IPS DF 6.9 (cell line): ENCODE data around the gene AURKA.
"Not testable (repeated sequence)": the region's sequence is repeated elsewhere in the genome, so short reads cannot be mapped to it uniquely, and the experiment has no call there.

Experiments
- DNase-seq: peaks from one replicate; pipeline ENCODE4 v3.0.0-alpha.2; 2013; ENCODE audit warnings: low read depth, low spot score
- H3K27ac ChIP-seq: one replicate; pipeline ENCODE4 v1.5.1; 2013; ENCODE audit warnings: low read length, control low read depth
- H3K27me3 ChIP-seq: 2 replicates; pipeline ENCODE4 v1.6.1; 2013; ENCODE audit warnings: mild to moderate bottlenecking, low read length; ENCODE audit not compliant: control insufficient read depth, insufficient read depth
- H3K36me3 ChIP-seq: 2 replicates; pipeline ENCODE4 v1.6.1; 2013; ENCODE audit warnings: low read length; ENCODE audit not compliant: control insufficient read depth, insufficient read depth
- H3K4me1 ChIP-seq: 2 replicates; pipeline ENCODE4 v1.6.1; 2013; ENCODE audit warnings: low read length; ENCODE audit not compliant: control insufficient read depth, insufficient read depth
- H3K4me3 ChIP-seq: 2 replicates; pipeline ENCODE4 v1.5.1; 2013; ENCODE audit warnings: mild to moderate bottlenecking, low read length
- H3K9me3 ChIP-seq: 2 replicates; pipeline ENCODE4 v1.6.1; 2013; ENCODE audit warnings: low read length, inconsistent platforms; ENCODE audit not compliant: control insufficient read depth, insufficient read depth
- WGBS: extraction: QIAGEN DNeasy Blood & Tissue Kit; methylation state at CpG from one replicate; pipeline ENCODE4 v1.1.7; 2013; ENCODE audit warnings: mixed read lengths, missing lambda C conversion rate; ENCODE audit not compliant: insufficient read length, insufficient coverage; 5-methylcytosine and 5-hydroxymethylcytosine counted together

AURKA gene

DNA sequence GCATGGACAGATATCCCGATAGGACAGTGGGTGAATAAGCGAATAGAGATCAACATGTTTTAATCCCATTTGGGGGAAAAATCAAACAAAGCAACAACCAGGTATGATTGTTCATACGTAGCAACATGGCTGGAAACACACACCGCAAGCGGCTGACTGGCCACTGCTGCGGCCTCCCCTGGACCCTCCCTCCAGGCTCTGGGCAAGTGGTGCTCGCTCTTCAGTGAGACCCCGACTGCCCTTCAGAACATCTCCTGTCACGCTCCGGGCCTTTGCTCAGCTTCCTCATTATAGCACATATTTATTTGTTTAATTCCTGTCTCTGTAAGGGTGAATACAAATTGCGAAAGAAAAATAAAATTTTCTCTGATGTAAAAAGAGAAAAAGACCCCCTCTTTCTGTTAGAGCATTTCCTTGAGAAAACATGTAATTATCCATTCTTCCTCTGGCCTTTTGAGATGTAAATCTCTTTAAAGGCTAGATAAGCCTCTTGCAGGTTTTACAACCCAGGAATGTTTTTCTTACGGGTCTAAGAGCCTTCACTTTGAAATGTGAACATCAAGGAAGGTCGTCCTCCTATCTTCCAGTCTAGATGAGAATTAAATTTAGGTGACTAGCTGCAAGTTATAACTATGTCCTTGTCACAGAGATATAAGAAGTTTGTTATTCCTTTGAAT lies 44.2 kb downstream of the AURKA start:
- Histone ChIP-seq H3K27ac (no peak overlapping the region), H3K27me3 (no peaks in the 10 kb centered on the region; the same call in 1 of the 2 replicates), H3K4me1 (no peaks in the 10 kb centered on the region), H3K36me3 (no peaks in the 10 kb centered on the region), H3K4me3 (no peak overlapping the region), H3K9me3 (no peaks in the 10 kb centered on the region)
- DNase-seq: no peak
- no CpG with 5 or more reads among the region's 13 CpGs for WGBS

DNA sequence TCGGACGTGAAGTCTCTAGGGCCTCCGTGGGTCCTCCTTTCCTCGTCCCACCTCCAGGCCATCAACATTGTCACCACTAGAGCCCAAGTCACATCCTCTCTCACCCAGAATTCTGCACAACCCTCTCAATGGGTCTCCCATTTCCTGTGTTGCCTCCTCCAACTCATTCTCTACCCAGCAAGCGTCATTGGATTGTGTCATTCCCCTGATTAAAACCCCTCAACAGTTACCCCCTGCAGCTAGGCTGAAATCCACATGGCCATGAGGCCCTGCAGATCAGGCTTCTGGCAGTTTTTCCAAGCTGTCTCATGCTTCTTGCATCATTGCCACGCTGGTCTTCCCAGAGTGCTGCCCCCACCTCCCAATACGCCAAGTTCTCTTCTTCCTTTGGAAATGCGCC lies 46.1 kb downstream of the AURKA start:
- no peaks in the 10 kb centered on the region; the same call in 1 of the 2 replicates for H3K27me3 ChIP-seq
- H3K27ac ChIP-seq: no peak overlapping the region
- no peak for DNase-seq
- H3K9me3 ChIP-seq: no peaks in the 10 kb centered on the region
- no peaks in the 10 kb centered on the region for H3K4me1 ChIP-seq
- no peaks in the 10 kb centered on the region for H3K36me3 ChIP-seq
- no peak overlapping the region for H3K4me3 ChIP-seq
- no CpG with 5 or more reads among the region's 8 CpGs for WGBS

DNA sequence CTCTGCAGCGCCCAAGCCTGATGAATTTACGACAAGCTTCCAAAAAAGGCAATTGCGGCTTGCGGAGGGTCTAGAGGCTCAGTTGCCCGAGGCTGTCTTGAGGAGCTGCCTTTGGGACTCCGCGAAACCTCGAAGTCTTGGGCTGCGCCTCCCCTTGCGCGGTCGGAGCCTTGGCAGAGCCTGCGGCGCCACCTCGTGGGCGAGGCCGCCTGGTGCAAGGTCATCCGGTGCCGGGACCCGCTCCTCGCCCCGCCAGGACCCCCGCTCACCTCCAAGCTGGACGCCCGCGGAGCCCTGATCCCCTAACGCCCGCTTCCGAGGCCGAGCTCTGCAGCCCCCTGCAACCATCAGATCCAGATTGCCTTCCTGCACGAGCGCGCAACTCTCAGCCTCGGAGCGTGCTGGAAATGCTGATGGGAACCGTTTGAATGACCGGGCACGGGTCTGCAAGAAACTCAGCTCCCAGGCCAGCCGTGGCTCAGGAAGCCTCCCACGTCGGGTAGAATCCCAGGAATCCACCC lies 48.1 kb downstream of the AURKA start:
- peak; percentile 70 for DNase-seq
- H3K27ac ChIP-seq: no peak overlapping the region
- H3K36me3 ChIP-seq: no peaks in the 10 kb centered on the region
- H3K4me3 ChIP-seq: peak overlapping the region; percentile 21; the same call in 1 of the 2 replicates
- H3K9me3 ChIP-seq: no peaks in the 10 kb centered on the region
- WGBS: no CpG with 5 or more reads among the region's 41 CpGs
- H3K27me3 ChIP-seq: no peaks in the 10 kb centered on the region; the same call in 1 of the 2 replicates
- H3K4me1 ChIP-seq: no peaks in the 10 kb centered on the region

DNA sequence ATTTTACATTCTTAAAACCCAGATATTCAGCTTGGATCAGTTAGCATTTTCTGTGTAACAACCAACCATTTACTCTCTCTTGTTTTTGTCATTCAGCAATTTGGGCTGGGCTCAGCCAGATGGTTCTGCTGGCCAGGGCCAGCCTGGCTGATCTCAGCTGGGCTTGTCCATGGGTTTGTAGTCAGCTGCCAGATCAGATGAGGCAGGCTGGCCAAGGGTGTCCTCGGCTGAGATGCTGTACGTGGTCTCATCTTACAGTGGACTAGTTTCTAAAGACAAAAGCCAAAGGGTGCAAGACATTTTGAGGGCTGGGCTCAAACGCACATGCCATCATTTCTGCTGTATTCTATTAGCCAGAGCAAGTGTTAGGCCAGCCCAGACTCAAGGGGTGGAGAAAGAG lies 49.2 kb downstream of the AURKA start:
- Histone ChIP-seq H3K27ac (no peak overlapping the region), H3K4me1 (no peaks in the 10 kb centered on the region), H3K9me3 (no peaks in the 10 kb centered on the region), H3K36me3 (no peaks in the 10 kb centered on the region), H3K27me3 (no peaks in the 10 kb centered on the region; the same call in 1 of the 2 replicates), H3K4me3 (no peak overlapping the region)
- WGBS: no CpG with 5 or more reads among the region's 3 CpGs
- no peak for DNase-seq

DNA sequence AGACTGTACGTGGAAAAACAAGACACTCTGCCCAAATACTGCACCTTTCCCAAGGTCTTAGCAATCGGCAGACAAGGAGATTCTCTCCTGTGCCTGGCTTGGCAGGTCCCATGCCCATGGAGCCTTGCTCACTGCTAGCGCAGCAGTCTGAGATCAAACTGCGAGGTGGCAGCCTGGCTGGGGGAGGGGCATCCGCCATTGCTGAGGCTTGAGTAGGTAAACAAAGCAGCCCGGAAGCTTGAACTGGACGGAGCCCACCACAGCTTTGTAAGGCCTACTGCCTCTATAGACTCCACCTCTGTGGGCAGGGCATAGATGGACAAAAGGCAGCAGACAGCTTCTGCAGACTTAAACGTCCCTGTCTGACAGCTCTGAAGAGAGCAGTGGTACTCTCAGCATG lies 55.3 kb downstream of the AURKA start:
- no CpG with 5 or more reads among the region's 8 CpGs for WGBS
- not testable (repeated sequence) for H3K27me3 ChIP-seq, H3K27ac ChIP-seq, H3K4me1 ChIP-seq, DNase-seq, H3K36me3 ChIP-seq, H3K9me3 ChIP-seq, H3K4me3 ChIP-seq

DNA sequence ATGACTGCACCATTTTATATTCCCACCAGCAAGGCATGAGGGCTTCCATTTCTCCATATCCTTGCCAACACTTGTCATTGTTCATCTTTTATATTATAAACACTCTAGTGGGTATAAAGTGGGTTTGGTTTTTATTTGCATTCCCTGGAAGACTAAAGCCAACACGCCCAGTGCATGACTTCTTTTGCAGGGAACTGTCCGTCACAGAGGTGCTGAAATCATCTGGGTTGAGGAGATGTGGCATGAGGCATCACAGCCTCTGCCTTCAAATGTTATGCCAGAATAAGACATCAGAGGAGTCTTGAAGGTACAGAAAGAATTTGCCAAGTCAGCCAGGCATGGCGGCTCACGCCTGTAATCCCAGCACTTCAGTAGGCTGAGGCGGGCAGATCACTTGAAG lies 63.2 kb downstream of the AURKA start:
- no peaks in the 10 kb centered on the region; the same call in 1 of the 2 replicates for H3K27me3 ChIP-seq
- H3K27ac ChIP-seq: no peak overlapping the region
- H3K4me3 ChIP-seq: no peak overlapping the region
- no peaks in the 10 kb centered on the region for H3K36me3 ChIP-seq
- WGBS: no CpG with 5 or more reads among the region's 5 CpGs
- peaks cover 7% of the 10 kb centered on the region for H3K9me3 ChIP-seq
- no peaks in the 10 kb centered on the region for H3K4me1 ChIP-seq
- DNase-seq: no peak

DNA sequence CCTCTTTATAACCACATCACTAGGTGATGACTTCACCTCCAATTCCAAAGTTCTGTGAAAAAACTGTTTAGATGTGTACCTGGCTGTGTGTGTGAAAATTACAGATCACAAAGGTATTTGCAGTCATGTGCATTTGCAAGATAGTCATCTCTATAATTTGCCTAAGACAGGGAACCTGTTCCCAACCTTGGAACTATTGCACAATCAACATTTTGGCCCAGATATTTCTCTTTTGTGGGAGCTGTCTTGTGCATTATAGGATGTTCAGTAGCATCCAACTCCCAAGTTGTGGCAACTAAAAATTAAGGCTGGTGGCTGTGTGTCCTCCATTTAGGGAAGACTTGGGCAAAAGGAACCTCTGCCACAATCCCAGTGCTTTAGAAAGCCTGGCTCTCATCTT lies 67.2 kb downstream of the AURKA start:
- no peaks in the 10 kb centered on the region for H3K36me3 ChIP-seq
- H3K4me3 ChIP-seq: no peak overlapping the region
- DNase-seq: no peak
- H3K4me1 ChIP-seq: no peaks in the 10 kb centered on the region
- H3K27me3 ChIP-seq: no peaks in the 10 kb centered on the region
- H3K9me3 ChIP-seq: peaks cover 6% of the 10 kb centered on the region
- H3K27ac ChIP-seq: no peak overlapping the region

DNA sequence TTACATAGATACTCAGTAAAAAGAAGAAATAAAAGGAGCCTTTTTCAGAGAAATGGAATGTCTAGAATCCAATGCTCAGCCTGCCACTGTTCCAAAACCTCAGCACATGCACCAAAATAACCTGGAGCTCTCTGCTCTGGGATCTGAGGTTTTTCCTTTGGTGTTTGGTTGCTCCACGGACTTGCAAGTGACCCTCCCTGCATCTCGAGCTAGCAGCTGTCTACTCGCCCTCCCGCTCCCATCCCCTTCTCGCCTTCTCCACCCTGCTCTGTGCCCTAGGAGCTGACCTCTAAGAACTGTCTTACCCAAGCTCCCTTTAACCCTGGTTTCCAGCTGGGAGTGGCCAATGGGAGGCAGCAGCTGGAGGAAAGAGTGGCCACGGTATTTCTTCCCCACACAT lies 68.4 kb downstream of the AURKA start:
- no peaks in the 10 kb centered on the region for H3K36me3 ChIP-seq
- H3K27me3 ChIP-seq: no peaks in the 10 kb centered on the region
- DNase-seq: no peak
- no peak overlapping the region for H3K27ac ChIP-seq
- H3K9me3 ChIP-seq: peaks cover 6% of the 10 kb centered on the region
- no peaks in the 10 kb centered on the region for H3K4me1 ChIP-seq
- WGBS: no CpG with 5 or more reads among the region's 6 CpGs
- no peak overlapping the region for H3K4me3 ChIP-seq

DNA sequence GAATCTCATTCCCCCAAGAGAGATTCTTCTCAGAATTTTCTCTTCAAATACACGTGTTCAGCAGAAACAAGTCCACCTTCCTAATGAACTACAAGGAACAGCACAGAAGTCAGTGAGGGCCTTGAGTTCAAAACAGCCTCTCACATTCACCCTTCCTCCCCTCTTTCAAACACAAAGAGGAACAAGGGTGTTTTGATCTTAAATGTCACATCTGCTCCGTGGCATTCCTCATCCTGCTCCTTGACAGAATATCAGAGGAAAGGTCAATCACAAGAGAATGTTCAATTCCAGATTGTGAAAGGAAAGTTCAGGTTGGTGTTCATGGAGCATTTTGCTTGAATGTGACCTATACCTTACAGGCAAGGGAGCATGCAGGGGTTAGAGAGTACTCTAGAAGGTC lies 68.8 kb downstream of the AURKA start:
- H3K27ac ChIP-seq: no peak overlapping the region
- no peaks in the 10 kb centered on the region for H3K27me3 ChIP-seq
- no CpG with 5 or more reads among the region's 2 CpGs for WGBS
- peaks cover 6% of the 10 kb centered on the region for H3K9me3 ChIP-seq
- no peak for DNase-seq
- H3K36me3 ChIP-seq: no peaks in the 10 kb centered on the region
- H3K4me1 ChIP-seq: no peaks in the 10 kb centered on the region
- no peak overlapping the region for H3K4me3 ChIP-seq

DNA sequence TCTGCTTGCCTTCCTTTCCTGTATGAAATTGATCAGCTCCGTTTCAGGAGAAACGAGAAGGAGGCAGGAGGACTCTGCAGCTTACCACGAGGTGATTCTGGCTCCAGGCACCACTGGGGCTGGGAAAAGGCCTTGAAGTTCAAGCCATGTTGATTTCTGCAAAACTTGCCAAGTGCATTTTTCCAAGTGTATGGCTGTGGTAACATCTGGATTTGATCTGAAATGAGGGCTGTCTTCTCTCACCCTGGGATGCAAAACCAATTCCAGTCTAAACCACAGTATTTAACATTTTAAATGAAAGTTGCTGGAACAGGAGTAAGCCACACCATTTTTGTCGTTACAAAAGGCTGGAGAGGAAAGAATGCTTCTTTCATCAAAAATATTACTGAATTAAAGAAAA lies 69.3 kb downstream of the AURKA start:
- Histone ChIP-seq H3K4me3 (no peak overlapping the region), H3K27ac (no peak overlapping the region), H3K36me3 (no peaks in the 10 kb centered on the region), H3K4me1 (no peaks in the 10 kb centered on the region), H3K9me3 (peaks cover 6% of the 10 kb centered on the region), H3K27me3 (no peaks in the 10 kb centered on the region)
- DNase-seq: no peak
- no CpG with 5 or more reads among the region's 4 CpGs for WGBS
